Measurements from ENCODE around the gene AFTPH. TPM values are rescaled to one million over a fixed set of nuclear protein-coding genes. Genes with fewer than 3 reads are reported as not detected.

The AFTPH gene
- total RNA-seq, 1 experiment from 2014 or later: 17.9 TPM

GRCh38 chr2:64504774-64505720, 19.1 kb upstream of the AFTPH start:
- Histone ChIP-seq H3K27ac (ENCODE audit: low read length) (no peak overlapping the region), H3K4me1 (ENCODE audit: control insufficient read depth, insufficient read depth, low read length) (no peaks in the 10 kb centered on the region), H3K27me3 (ENCODE audit: control insufficient read depth, insufficient read depth, low read length) (peaks cover 10% of the 10 kb centered on the region), H3K4me3 (ENCODE audit: low read depth in 2 of 2, low read length in 2 of 2) (no peak overlapping the region), H3K9me3 (ENCODE audit: control insufficient read depth, insufficient read depth, low read depth, low read length) (no peaks in the 10 kb centered on the region), H3K36me3 (ENCODE audit: control insufficient read depth, insufficient read depth, low read length) (no peaks in the 10 kb centered on the region)
- no TSS peak for BruUV-seq (replicated peaks)
- POLR2A ChIA-PET: no interaction called here
- DNase-seq (ENCODE audit: low read depth, low spot score) (no peak), ATAC-seq (no peak)
- intact Hi-C loops (cut with micrococcal nuclease; ENCODE audit: unreplicated experiment) (no loop called here), in situ Hi-C loops (cut with HindIII; ENCODE audit: low pct_unique_long_range_greater_than_20kb, low sequenced_read_pairs) (no loop called here)
- TF ChIP-seq TCF7L2 (IDR thresholded peaks at IDR 0.05; ENCODE audit: low read depth, low read length): no peak
- no peak for TF ChIP-seq SIN3A (IDR thresholded peaks at IDR 0.05; ENCODE audit: borderline replicate concordance, insufficient read depth, low read depth, low read length)
- no peak for TF ChIP-seq CTCF (IDR thresholded peaks at IDR 0.05)
- no peak for TF ChIP-seq REST (IDR thresholded peaks at IDR 0.05; ENCODE audit: insufficient read depth in 1 of 2, low read depth in 2 of 2, low read length in 1 of 2)
- TF ChIP-seq POLR2AphosphoS5 (IDR thresholded peaks at IDR 0.05; ENCODE audit: low read depth, low read length): no peak
- CTCF ChIA-PET: interaction anchor here (0.7 to 0.9 kb wide), 3 partner anchors 17 to 177 kb away, joined by 3 to 4 read pairs (median 3); no protein-coding TSS in a partner anchor

- H3K4me3 ChIP-seq (ENCODE audit: low read depth in 2 of 2, low read length in 2 of 2): no peak overlapping the region
- peaks cover 10% of the 10 kb centered on the region for H3K27me3 ChIP-seq (ENCODE audit: control insufficient read depth, insufficient read depth, low read length)
- in situ Hi-C loops (cut with HindIII; ENCODE audit: low pct_unique_long_range_greater_than_20kb, low sequenced_read_pairs) (no loop called here), intact Hi-C loops (cut with micrococcal nuclease; ENCODE audit: unreplicated experiment) (no loop called here)
- ATAC-seq: no peak
- TF ChIP-seq SIN3A (IDR thresholded peaks at IDR 0.05; ENCODE audit: borderline replicate concordance, insufficient read depth, low read depth, low read length) (no peak), POLR2AphosphoS5 (IDR thresholded peaks at IDR 0.05; ENCODE audit: low read depth, low read length) (no peak), REST (IDR thresholded peaks at IDR 0.05; ENCODE audit: insufficient read depth in 1 of 2, low read depth in 2 of 2, low read length in 1 of 2) (no peak), TCF7L2 (IDR thresholded peaks at IDR 0.05; ENCODE audit: low read depth, low read length) (no peak), CTCF (IDR thresholded peaks at IDR 0.05) (no peak)
- H3K4me1 ChIP-seq (ENCODE audit: control insufficient read depth, insufficient read depth, low read length): no peaks in the 10 kb centered on the region
- H3K27ac ChIP-seq (ENCODE audit: low read length): no peak overlapping the region
- ChIA-PET CTCF (no interaction called here), POLR2A (no interaction called here)
- no TSS peak for BruUV-seq (replicated peaks)
- H3K9me3 ChIP-seq (ENCODE audit: control insufficient read depth, insufficient read depth, low read depth, low read length): no peaks in the 10 kb centered on the region
- no peaks in the 10 kb centered on the region for H3K36me3 ChIP-seq (ENCODE audit: control insufficient read depth, insufficient read depth, low read length)
- no peak for DNase-seq (ENCODE audit: low read depth, low spot score)
Observed at GRCh38 chr2:64506686-64507085, 17.4 kb upstream of the AFTPH start.
